Activated CD4-positive, alpha-beta T cell treated with anti-CD3 and anti-CD28 coated beads, Interleukin-2, amount 50 U/mL, for 48 hours (primary cell): ENCODE data around the gene CTPS1.
A peak's percentile ranks its signal among the peaks of the same experiment; 100 is the strongest.

Experiments
- DNase-seq, 2 experiments: peaks; one replicate each; pipeline ENCODE4 v3.0.0-alpha.2; 2020

Gene CTPS1

GRCh38 chr1:40969445-40969844 lies 10.1 kb upstream of the CTPS1 start:
- no peak for DNase-seq

- DNase-seq = no peak
Measured at GRCh38 chr1:40971966-40972365, 7.5 kb upstream of the CTPS1 start.

GRCh38 chr1:40973912-40974311 lies 5.6 kb upstream of the CTPS1 start:
- DNase-seq = no peak

- DNase-seq = no peak
Measured at GRCh38 chr1:40974945-40975344, 4.6 kb upstream of the CTPS1 start.

GRCh38 chr1:40976952-40977690 lies 2.4 kb upstream of the CTPS1 start:
- DNase-seq = no peak

DNA sequence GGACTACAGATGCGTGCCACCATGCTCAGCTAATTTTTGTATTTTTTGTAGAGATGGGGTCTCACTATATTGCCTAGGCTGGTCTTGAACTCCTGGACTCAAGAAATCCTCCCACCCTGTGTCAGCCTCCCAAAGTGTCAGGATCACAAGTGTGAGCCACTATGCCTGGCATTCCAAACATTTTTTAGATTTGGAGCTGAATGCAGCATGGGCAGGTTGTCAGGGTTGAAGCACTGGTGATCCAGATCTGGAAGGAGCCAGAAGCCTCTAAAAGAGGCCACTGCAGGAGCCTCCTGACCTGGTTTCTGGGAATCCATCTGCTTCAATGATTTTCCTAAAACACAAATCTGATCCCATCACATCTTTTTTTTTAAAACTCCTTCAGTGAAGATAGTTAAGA lies 1.8 kb upstream of the CTPS1 start:
- no peak for DNase-seq

DNA sequence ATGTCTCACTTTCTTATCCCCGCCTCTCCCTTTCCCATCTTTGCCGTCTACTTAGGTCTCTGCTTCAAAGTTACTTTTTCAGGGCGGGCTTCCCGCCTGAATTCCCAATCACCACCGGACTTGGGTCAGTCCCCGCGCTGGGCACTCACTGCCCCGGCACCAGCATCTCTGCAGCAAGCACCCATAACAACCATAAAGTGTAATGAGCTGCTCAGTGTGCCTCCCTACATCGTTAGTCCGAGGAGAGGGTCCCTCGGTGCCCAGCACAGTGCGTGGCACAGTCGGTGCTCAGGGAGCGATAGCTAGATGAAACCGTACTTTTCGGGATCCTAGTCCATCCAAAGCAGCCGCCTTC lies 633 bp upstream of the CTPS1 start:
- DNase-seq = no peak

- DNase-seq = no peak
Measured at GRCh38 chr1:40980068-40980452, 564 bp downstream of the CTPS1 start.

- DNase-seq = peak; percentile 62 to 73
Measured at GRCh38 chr1:40980453-40981121, 1.1 kb downstream of the CTPS1 start.

DNA sequence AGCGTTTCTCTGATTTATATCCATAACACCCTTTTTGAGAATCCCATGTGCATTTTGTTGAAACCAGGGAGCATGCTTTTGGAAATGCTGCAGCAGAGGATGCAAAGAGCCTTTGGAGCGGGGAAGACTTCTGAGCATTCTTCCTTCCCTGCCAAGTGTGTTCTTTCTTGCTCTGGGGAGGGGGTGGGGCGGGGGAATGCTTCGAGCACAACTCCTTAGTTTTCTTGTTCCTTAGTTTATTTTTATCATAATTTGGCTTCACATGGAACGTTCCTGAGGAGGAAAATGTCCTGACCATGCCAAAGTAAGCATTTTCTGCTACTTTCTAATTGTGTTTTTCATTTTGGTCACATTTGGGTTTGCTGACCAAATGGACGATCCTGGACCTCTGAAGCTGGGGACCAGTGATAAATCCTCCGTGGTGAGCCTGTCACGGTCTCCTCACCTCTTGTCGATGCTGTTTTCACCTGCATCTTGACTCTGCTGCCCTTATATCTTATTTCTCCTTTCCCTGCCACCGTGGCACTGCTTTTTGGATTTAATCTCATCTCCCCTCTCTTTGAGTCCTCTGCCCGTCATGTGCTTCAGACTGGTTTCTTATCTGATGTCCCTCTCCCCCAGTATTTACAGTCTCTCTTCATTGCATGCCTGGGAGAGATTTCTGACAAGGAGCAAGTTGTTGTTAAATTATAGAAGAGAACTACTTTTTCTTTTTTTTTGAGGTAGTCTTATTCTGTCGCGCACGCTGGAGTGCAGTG lies 2.4 kb downstream of the CTPS1 start:
- DNase-seq = no peak

GRCh38 chr1:40982721-40983120 lies 3.2 kb downstream of the CTPS1 start:
- no peak for DNase-seq

DNA sequence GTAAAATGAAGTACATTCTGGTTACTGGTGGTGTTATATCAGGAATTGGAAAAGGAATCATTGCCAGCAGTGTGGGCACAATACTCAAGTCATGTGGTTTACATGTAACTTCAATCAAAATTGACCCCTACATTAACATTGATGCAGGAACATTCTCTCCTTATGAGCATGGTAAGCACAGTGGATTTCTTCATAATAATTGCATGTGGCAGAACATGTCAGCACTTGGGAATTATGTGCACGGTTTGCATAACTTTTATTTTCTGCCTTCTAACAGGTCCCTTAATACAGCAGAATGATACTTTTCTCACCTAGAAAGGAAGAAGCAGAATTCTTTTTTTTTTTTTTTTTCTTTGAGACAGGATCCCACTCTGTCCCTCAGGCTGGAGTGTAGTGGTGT lies 3.8 kb downstream of the CTPS1 start:
- DNase-seq = no peak

- DNase-seq = no peak
Measured at GRCh38 chr1:40984066-40984465, 4.6 kb downstream of the CTPS1 start.

- no peak for DNase-seq
Measured at GRCh38 chr1:40984531-40984930, 5.0 kb downstream of the CTPS1 start.

- DNase-seq = no peak
Measured at GRCh38 chr1:40985161-40985560, 5.7 kb downstream of the CTPS1 start.

DNA sequence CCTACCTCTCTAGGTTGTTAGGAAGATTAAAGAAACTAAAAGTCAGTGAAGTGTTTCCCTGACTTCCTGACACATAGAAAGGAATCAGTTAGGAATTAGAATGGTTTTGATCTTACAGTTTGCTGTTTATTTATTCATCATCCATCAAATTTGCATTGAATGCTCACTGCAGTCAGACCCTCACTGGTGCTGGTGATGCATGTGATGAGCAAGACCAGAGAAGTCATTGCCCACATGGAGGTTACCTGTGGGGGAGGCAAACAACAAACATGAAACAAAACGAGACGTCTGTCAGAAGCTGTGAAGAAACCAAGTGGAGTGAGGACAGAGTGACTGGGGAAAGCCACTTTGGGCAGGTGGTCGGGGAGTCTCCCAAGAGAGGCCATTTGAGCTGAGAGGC lies 6.4 kb downstream of the CTPS1 start:
- no peak for DNase-seq

DNA sequence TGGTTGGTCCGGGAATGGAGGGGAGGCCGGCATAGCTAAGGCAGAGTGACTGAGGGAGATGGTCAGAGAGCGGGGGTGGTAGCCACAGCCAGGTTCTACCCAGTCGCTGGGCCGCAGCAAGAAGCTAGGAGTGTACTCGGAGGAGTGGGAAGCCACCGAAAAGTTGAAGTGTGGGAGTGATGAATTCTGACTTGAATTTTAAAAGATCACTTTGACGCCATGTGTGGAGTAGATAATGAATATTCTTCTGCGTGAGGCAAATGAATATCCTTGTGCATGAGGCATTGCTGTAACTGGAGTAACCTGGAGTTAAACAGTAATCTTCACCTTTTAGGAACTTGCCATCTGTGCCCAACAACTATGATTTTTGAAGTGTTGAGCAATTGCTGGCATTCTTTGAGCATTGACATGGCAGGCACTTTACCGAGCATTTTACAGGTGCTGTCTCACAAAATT lies 6.9 kb downstream of the CTPS1 start:
- no peak for DNase-seq

GRCh38 chr1:40986956-40987355 lies 7.5 kb downstream of the CTPS1 start:
- DNase-seq = no peak

DNA sequence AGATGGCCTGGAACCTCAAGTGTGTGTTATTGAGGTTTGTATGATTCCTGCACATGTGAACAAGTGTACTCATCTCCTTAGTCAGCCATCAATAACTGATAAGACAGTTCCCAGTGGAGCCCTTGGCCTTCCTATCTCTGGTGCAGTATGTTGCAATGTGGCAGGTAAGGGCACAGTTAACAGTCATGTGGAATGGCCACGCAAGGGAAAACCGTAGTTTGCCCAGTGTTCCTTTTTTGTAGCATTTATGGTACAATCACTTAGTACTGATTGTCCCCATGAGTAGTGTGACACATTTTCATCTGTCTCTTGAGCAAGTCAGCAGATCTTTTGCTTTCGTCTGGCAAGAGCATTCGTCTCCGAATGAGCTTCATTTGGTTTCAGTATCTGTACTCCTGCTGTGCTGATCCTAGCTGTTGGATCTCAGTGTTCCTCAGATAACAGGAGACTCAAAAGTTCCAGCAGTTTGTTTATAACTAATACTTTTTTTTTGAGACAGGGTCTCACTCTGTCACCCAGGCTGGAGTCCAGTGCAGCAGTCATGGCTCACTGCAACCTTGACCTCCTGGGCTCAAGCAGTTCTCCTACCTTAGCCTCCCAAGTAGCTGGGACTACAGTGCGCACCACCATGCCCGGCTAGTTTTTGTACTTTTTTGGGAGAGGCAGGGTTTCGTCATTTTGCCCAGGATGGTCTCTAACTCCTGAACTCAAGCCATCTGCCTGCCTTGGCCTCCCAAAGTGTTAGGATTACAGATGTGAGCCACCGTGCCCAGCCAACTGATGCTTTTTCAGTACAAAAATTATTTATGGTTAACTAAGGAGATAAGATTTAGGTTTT lies 8.2 kb downstream of the CTPS1 start:
- DNase-seq = no peak

DNA sequence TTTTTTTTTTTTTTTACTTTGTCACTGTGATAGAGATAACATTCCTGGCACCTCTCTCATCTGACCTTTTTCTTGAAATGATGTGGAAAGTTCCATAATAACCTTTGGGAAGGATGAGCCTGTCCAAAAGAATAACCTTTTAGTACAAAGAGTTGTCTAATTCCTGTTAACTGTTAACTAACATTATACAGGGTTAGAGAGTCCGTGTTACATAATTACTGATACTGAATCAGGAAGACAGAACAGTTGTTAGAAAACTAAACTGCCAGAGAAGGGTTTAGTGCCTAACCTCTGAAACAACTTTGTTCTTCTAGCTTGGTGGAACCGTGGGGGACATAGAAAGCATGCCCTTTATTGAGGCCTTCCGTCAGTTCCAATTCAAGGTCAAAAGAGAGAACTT lies 8.8 kb downstream of the CTPS1 start:
- DNase-seq = no peak

DNA sequence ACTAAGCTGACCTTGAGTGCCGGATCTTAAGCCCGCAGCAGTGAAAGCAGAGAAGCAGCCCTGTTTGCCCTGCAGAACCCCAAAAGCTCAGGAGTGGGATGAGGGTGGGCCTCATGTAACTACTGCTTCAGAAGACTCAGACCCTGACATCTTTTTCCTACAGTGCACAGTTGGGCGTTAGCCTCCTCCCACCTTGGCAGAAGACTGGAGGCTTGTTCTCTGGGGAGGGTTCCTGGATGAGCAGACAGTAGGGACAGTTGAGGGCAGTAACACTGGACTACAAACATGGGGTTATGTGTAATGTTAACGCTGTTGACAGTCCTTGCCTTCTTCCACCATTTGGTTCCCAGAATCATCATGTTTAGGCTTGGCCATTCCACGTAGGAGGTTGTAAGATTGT lies 9.6 kb downstream of the CTPS1 start:
- no peak for DNase-seq

DNA sequence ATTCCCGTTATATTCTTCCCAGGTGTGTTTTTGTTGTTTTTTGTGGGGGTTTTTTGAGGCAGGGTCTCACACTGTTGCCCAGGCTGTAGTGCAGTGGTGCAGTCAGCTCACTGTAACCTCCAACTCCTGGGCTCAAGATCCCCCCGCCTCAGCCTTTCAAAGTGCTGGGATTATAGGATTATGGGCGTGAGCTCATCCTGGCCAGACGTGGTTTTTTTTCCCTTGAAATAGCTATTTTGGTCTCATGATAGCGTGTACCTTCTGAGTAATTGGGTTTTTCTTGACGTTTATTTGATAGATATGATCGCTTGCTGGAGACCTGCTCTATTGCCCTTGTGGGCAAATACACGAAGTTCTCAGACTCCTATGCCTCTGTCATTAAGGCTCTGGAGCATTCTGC lies 17.6 kb downstream of the CTPS1 start:
- no peak for DNase-seq

GRCh38 chr1:40998668-40999067 lies 19.2 kb downstream of the CTPS1 start:
- no peak for DNase-seq
